CD4-positive, alpha-beta T cell treated with Interleukin-1 beta for 1 hour (primary cell): ENCODE results near the gene SFMBT1.
A peak's percentile ranks its signal among the peaks of the same experiment; 100 is the strongest.

Experiments used
- DNase-seq, 2 donors: peaks; one replicate each; pipeline ENCODE4 v3.0.0-alpha.2; 2020 to 2022

The SFMBT1 gene

GRCh38 chr3:52986938-52987337 lies 58.9 kb downstream of the SFMBT1 start:
- no peak for DNase-seq

GRCh38 chr3:52986049-52986448 lies 59.8 kb downstream of the SFMBT1 start:
- DNase-seq: no peak

- DNase-seq: no peak
Observed at GRCh38 chr3:52983828-52984227, 62.0 kb downstream of the SFMBT1 start.

- peak; percentile 51 to 55 for DNase-seq
Observed at GRCh38 chr3:52983336-52983807, 62.5 kb downstream of the SFMBT1 start.

GRCh38 chr3:52982839-52983238 lies 63.0 kb downstream of the SFMBT1 start:
- no peak for DNase-seq

- no peak for DNase-seq
Observed at GRCh38 chr3:52979190-52979983, 66.5 kb downstream of the SFMBT1 start.

- DNase-seq: no peak
Observed at GRCh38 chr3:52978109-52978754, 67.6 kb downstream of the SFMBT1 start.

- DNase-seq: no peak
Observed at GRCh38 chr3:52973806-52974205, 72.1 kb downstream of the SFMBT1 start.

GRCh38 chr3:52971895-52972294 lies 74.0 kb downstream of the SFMBT1 start:
- no peak for DNase-seq

- no peak for DNase-seq
Observed at GRCh38 chr3:52967398-52967797, 78.5 kb downstream of the SFMBT1 start.

- no peak for DNase-seq
Observed at GRCh38 chr3:52962160-52962559, 83.7 kb downstream of the SFMBT1 start.

GRCh38 chr3:52959773-52960172 lies 86.1 kb downstream of the SFMBT1 start:
- peak in 1 of 2 donors; percentile 5 for DNase-seq

- DNase-seq: no peak
Observed at GRCh38 chr3:52939600-52939999, 106.3 kb downstream of the SFMBT1 start.

GRCh38 chr3:52934630-52935530 lies 111.0 kb downstream of the SFMBT1 start:
- peak; percentile 46 to 62 for DNase-seq

- no peak for DNase-seq
Observed at GRCh38 chr3:52931889-52932288, 114.0 kb downstream of the SFMBT1 start.

- no peak for DNase-seq
Observed at GRCh38 chr3:52931328-52931727, 114.5 kb downstream of the SFMBT1 start.

- no peak for DNase-seq
Observed at GRCh38 chr3:52930748-52931147, 115.1 kb downstream of the SFMBT1 start.

GRCh38 chr3:52926554-52926953 lies 119.3 kb downstream of the SFMBT1 start:
- no peak for DNase-seq

- DNase-seq: no peak
Observed at GRCh38 chr3:52925405-52926313, 120.2 kb downstream of the SFMBT1 start.

- no peak for DNase-seq
Observed at GRCh38 chr3:52923963-52924362, 121.9 kb downstream of the SFMBT1 start.

- DNase-seq: no peak
Observed at GRCh38 chr3:52920841-52921240, 125.0 kb downstream of the SFMBT1 start.

- no peak for DNase-seq
Observed at GRCh38 chr3:52917044-52917443, 128.8 kb downstream of the SFMBT1 start.
